DOHH2 (cell line): ENCODE data around the gene PTGS2.

Experiments
- H3F3A ChIP-seq: fragments of 200-600 bp; sonication (generic), shearing (Covaris generic); 2 replicates; pipeline ENCODE4 v1.6.0; 2016; ENCODE audit warnings: antibody characterized with exemption, mild to moderate bottlenecking; ENCODE audit not compliant: control insufficient read depth, insufficient read depth
- H3K27ac ChIP-seq: fragments of 200-600 bp; sonication (generic); 2 replicates; pipeline ENCODE4 v1.5.1; 2014; ENCODE audit warnings: low read depth, mild to moderate bottlenecking, low read length, moderate library complexity
- H3K27me3 ChIP-seq: fragments of 200-600 bp; sonication (generic); 2 replicates; pipeline ENCODE4 v1.6.1; 2014; ENCODE audit warnings: mild to moderate bottlenecking, low read length, mixed read lengths; ENCODE audit not compliant: control insufficient read depth
- H3K36me3 ChIP-seq: fragments of 200-600 bp; sonication (generic); 2 replicates; pipeline ENCODE4 v1.6.1; 2014; ENCODE audit warnings: mild to moderate bottlenecking, low read length, moderate library complexity, mixed read lengths; ENCODE audit not compliant: control insufficient read depth
- H3K4me1 ChIP-seq: fragments of 200-600 bp; sonication (generic); 2 replicates; pipeline ENCODE4 v1.6.1; 2014; ENCODE audit warnings: mild to moderate bottlenecking, low read length, mixed read lengths; ENCODE audit not compliant: control insufficient read depth
- H3K4me2 ChIP-seq: fragments of 200-600 bp; sonication (generic); 2 replicates; pipeline ENCODE4 v1.6.0; 2014; ENCODE audit warnings: mild to moderate bottlenecking, low read length, moderate library complexity
- H3K4me3 ChIP-seq: fragments of 200-600 bp; sonication (generic); 2 replicates; pipeline ENCODE4 v1.5.1; 2014; ENCODE audit warnings: mild to moderate bottlenecking, low read length, mixed read lengths
- H3K79me2 ChIP-seq: fragments of 200-600 bp; sonication (generic); 2 replicates; pipeline ENCODE4 v1.6.1; 2014; ENCODE audit warnings: mild to moderate bottlenecking, low read length, mixed read lengths; ENCODE audit not compliant: control insufficient read depth
- H3K9me2 ChIP-seq: fragments of 200-600 bp; sonication (generic); replicated peaks from 2 replicates; pipeline ENCODE4 v1.6.1; 2014; ENCODE audit warnings: mild to moderate bottlenecking, low read length, mixed read lengths; ENCODE audit not compliant: control insufficient read depth
- H3K9me3 ChIP-seq: fragments of 200-600 bp; sonication (generic); 2 replicates; pipeline ENCODE4 v1.6.1; 2014; ENCODE audit warnings: antibody characterized with exemption, low read length, mixed read lengths; ENCODE audit not compliant: control insufficient read depth, insufficient read depth
- H4K20me1 ChIP-seq: fragments of 200-600 bp; sonication (generic); 2 replicates; pipeline ENCODE4 v1.6.0; 2014; ENCODE audit warnings: low read depth, mild to moderate bottlenecking, antibody characterized with exemption, low read length, moderate library complexity; ENCODE audit not compliant: control insufficient read depth, insufficient read depth
- EZH2phosphoT487 ChIP-seq: fragments of 200-600 bp; sonication (generic); IDR thresholded peaks from 2 replicates; pipeline ENCODE4 v1.6.1; 2017; ENCODE audit warnings: borderline replicate concordance, mild to moderate bottlenecking, antibody characterized with exemption, low read length, moderate library complexity, mixed read lengths
- TF ChIP-seq, protein P1 (sequence below): fragments of 200-600 bp; sonication (generic); IDR thresholded peaks from one replicate; pipeline ENCODE4 v1.5.1; 2014; ENCODE audit warnings: antibody characterized with exemption, mild to moderate bottlenecking, low read depth, low read length; ENCODE audit not compliant: poor library complexity, severe bottlenecking

PTGS2 gene

DNA sequence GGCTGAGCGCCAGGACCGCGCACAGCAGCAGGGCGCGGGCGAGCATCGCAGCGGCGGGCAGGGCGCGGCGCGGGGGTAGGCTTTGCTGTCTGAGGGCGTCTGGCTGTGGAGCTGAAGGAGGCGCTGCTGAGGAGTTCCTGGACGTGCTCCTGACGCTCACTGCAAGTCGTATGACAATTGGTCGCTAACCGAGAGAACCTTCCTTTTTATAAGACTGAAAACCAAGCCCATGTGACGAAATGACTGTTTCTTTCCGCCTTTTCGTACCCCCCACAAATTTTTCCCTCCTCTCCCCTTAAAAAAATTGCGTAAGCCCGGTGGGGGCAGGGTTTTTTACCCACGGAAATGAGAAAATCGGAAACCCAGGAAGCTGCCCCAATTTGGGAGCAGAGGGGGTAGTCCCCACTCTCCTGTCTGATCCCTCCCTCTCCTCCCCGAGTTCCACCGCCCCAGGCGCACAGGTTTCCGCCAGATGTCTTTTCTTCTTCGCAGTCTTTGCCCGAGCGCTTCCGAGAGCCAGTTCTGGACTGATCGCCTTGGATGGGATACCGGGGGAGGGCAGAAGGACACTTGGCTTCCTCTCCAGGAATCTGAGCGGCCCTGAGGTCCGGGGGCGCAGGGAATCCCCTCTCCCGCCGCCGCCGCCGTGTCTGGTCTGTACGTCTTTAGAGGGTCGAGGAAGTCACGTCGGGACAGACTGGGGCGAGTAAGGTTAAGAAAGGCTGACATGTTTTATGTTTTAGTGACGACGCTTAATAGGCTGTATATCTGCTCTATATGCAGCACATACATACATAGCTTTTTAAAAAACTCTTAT, at the start of gene PTGS2:
Gene PTGS2, minus strand, starts transcription at position 179 of the 817 bp plus-strand sequence. Its CDS starts 133 bp downstream, at position 46.
- Histone ChIP-seq H3K4me1 (no peaks in the 10 kb centered on the region), H3K9me3 (no peaks in the 10 kb centered on the region), H3K4me2 (no peak within 1 kb of the TSS), H3K27me3 (no peaks in the 10 kb centered on the region), H3K79me2 (no peaks in the 10 kb centered on the region), H3K4me3 (no peak within 1 kb of the TSS), H3K27ac (no peak within 1 kb of the TSS), H3F3A (no peaks in the 10 kb centered on the region), H3K9me2 (no peaks in the 10 kb centered on the region), H3K36me3 (no peaks in the 10 kb centered on the region), H4K20me1 (no peaks in the 10 kb centered on the region)
- TF ChIP-seq EZH2phosphoT487 = no peak
- TF ChIP-seq, protein P1, sequence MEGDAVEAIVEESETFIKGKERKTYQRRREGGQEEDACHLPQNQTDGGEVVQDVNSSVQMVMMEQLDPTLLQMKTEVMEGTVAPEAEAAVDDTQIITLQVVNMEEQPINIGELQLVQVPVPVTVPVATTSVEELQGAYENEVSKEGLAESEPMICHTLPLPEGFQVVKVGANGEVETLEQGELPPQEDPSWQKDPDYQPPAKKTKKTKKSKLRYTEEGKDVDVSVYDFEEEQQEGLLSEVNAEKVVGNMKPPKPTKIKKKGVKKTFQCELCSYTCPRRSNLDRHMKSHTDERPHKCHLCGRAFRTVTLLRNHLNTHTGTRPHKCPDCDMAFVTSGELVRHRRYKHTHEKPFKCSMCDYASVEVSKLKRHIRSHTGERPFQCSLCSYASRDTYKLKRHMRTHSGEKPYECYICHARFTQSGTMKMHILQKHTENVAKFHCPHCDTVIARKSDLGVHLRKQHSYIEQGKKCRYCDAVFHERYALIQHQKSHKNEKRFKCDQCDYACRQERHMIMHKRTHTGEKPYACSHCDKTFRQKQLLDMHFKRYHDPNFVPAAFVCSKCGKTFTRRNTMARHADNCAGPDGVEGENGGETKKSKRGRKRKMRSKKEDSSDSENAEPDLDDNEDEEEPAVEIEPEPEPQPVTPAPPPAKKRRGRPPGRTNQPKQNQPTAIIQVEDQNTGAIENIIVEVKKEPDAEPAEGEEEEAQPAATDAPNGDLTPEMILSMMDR = no peak

DNA sequence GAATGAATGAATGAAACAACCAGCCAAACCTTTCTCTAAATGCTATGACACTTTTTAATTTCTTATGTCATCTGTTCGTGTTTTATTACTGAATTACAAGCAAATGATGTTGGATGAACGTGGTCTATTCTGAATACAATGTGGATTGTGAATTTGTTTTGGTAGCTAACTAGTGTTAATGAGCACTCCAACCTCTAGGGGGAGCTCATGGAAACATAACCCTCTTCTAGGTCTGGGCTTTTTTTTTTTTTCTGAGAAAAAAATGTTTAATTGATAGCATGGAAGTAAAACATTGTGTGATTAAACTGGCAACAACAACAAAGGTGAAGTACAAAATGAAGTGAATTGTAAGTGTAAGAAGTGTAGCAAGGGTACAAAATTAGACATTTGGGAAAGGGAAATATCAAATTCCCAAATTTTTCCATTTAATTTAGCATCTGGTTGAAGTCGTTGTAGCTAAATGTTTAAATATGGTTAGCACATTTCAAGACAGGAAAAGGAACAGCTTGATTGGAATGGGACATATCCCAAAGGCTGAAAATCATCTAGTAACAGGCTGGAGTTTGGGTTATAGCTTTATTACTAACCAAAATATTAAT, 42.6 kb upstream of the PTGS2 start:
- H3K4me2 ChIP-seq = no peak overlapping the region
- H3K36me3 ChIP-seq = no peaks in the 10 kb centered on the region
- no peak overlapping the region for H3K27ac ChIP-seq
- H4K20me1 ChIP-seq = no peaks in the 10 kb centered on the region
- H3K4me3 ChIP-seq = no peak overlapping the region
- no peaks in the 10 kb centered on the region for H3K9me3 ChIP-seq
- H3K27me3 ChIP-seq = no peaks in the 10 kb centered on the region
- no peaks in the 10 kb centered on the region for H3K9me2 ChIP-seq
- no peaks in the 10 kb centered on the region for H3F3A ChIP-seq
- no peaks in the 10 kb centered on the region for H3K4me1 ChIP-seq
- H3K79me2 ChIP-seq = no peaks in the 10 kb centered on the region
- TF ChIP-seq, protein P1 = peak; percentile 75
- no peak for TF ChIP-seq EZH2phosphoT487

DNA sequence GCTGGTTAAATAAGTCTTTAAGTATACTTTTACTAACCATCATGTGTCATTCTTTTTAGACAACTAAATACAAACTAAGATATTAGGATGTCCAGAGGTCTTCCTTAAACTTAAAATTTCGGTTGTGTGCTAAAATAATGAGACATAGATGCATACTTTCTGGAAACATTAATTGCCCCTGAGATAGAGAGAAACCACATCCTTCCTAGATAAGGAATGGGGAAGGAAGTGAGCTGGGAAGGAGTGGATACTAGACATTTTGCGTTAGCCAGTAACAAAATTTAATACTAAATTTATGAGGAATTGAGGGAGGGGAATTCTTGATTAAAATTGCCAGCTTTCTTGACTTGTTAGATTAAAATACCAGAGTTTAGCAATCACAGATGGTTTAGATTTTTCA, 37.1 kb upstream of the PTGS2 start:
- H3K27ac ChIP-seq = no peak overlapping the region
- no peak for TF ChIP-seq EZH2phosphoT487
- no peaks in the 10 kb centered on the region for H3K4me1 ChIP-seq
- no peak overlapping the region for H3K4me2 ChIP-seq
- no peaks in the 10 kb centered on the region for H3K9me2 ChIP-seq
- no peaks in the 10 kb centered on the region for H4K20me1 ChIP-seq
- H3K4me3 ChIP-seq = no peak overlapping the region
- H3K9me3 ChIP-seq = no peaks in the 10 kb centered on the region
- H3K27me3 ChIP-seq = no peaks in the 10 kb centered on the region
- H3F3A ChIP-seq = no peaks in the 10 kb centered on the region
- no peaks in the 10 kb centered on the region for H3K79me2 ChIP-seq
- H3K36me3 ChIP-seq = no peaks in the 10 kb centered on the region
